ENCODE results near the gene SPATA9. TPM values are rescaled to one million over a fixed set of nuclear protein-coding genes. Genes with fewer than 3 reads are reported as not detected.

SPATA9 gene
- total and polyA plus RNA-seq, 9 of the 15 experiments (the other 6 are each of a cell fraction or from before 2014, with no cell fraction given): 0.16 to 5.5 (median 0.39) TPM; not detected in 3

GRCh38 chr5:95668728-95669127 is 14.1 kb downstream of the SPATA9 start (continued):
- TF ChIP-seq NBN (IDR thresholded peaks at IDR 0.05; ENCODE audit: low read depth): no peak

- BruUV-seq (replicated peaks): no TSS peak
These were observed 14.6 kb downstream of the SPATA9 start for GRCh38 chr5:95668216-95668615.

More at GRCh38 chr5:95668216-95668615, 14.6 kb downstream of the SPATA9 start:
- Histone ChIP-seq H3K27ac (ENCODE audit: extremely low read depth, low read depth, low read length) (no peak overlapping the region), H2AFZ (ENCODE audit: low read depth, low read length) (no peak overlapping the region), H3K79me2 (ENCODE audit: control insufficient read depth, insufficient read depth, low read length) (no peaks in the 10 kb centered on the region), H3K4me2 (ENCODE audit: insufficient read depth, low read length) (no peak overlapping the region), H4K20me1 (replicated peaks; ENCODE audit: control insufficient read depth, insufficient read depth, low read length) (no peaks in the 10 kb centered on the region), H3K27me3 (ENCODE audit: control insufficient read depth in 2 of 2, insufficient read depth in 2 of 2, low read length in 2 of 2) (no peaks in the 10 kb centered on the region), H3K9me3 (replicated peaks; ENCODE audit: control insufficient read depth, insufficient read depth, low read depth, low read length) (no peaks in the 10 kb centered on the region), H3K4me1 (replicated peaks in 1 of 2; ENCODE audit: control insufficient read depth in 2 of 2, insufficient read depth in 2 of 2, low read length in 2 of 2) (peaks cover 3 to 31% of the 10 kb centered on the region in 2 experiments; a peak in 4 of 5 replicates), H3K9ac (ENCODE audit: insufficient read depth in 1 of 2, low read depth in 2 of 2, low read length in 2 of 2) (no peak overlapping the region), H3K9me1 (ENCODE audit: control insufficient read depth, insufficient read depth, low read length) (no peaks in the 10 kb centered on the region), H3K4me3 (no peak overlapping the region), H3K36me3 (ENCODE audit: control insufficient read depth, insufficient read depth, low read length) (no peaks in the 10 kb centered on the region; the same call in 2 of the 3 replicates)
- intact Hi-C loops (cut with micrococcal nuclease) (no loop called here), in situ Hi-C loops (cut with MboI) (loop anchor here (5.0 kb wide), 1 partner anchor 59 kb away; no protein-coding TSS in a partner anchor)
- ATAC-seq: no peak
- ChIA-PET POLR2A (interaction anchor here (0.8 to 3.1 kb wide), 5 partner anchors 8 to 90 kb away, joined by 3 to 18 read pairs (median 3); no protein-coding TSS in a partner anchor), CTCF (ENCODE audit: low intra/inter-chr PET ratio) (no interaction called here)
- DNase-seq (ENCODE audit: extremely low read depth in 1 of 4, low spot score in 3 of 4): no peak
- TF ChIP-seq MCM3 (IDR thresholded peaks at IDR 0.05) (no peak), FOXO4 (CRISPR knock-in tag; IDR thresholded peaks at IDR 0.05) (no peak), NFIC (IDR thresholded peaks at IDR 0.05) (peak; percentile 34), NFRKB (IDR thresholded peaks at IDR 0.05; ENCODE audit: low read depth) (no peak), ARID3B (CRISPR knock-in tag; IDR thresholded peaks at IDR 0.05; ENCODE audit: borderline replicate concordance) (no peak)
- no peak for FAIRE-seq
